Osteocyte (in vitro differentiated cells): ENCODE measurements around the gene LINGO1. TPM values are rescaled to one million over a fixed set of nuclear protein-coding genes. Genes with fewer than 3 reads are reported as not detected.

Experiments used
- DNase-seq: peaks from one replicate; pipeline ENCODE4 v3.0.0; 2021; ENCODE audit warnings: mixed read lengths; ENCODE audit not compliant: unreplicated experiment; ENCODE audit errors: extremely low spot score
- H3K27ac Mint-ChIP-seq: one replicate; pipeline ENCODE4 v1.8.0; 2021; ENCODE audit warnings: mild to moderate bottlenecking, mixed read lengths; ENCODE audit not compliant: unreplicated experiment
- H3K27me3 Mint-ChIP-seq: one replicate; pipeline ENCODE4 v1.8.0; 2021; ENCODE audit warnings: mixed read lengths; ENCODE audit not compliant: unreplicated experiment
- H3K36me3 Mint-ChIP-seq: one replicate; pipeline ENCODE4 v1.8.0; 2021; ENCODE audit warnings: mixed read lengths; ENCODE audit not compliant: unreplicated experiment
- H3K4me1 Mint-ChIP-seq: one replicate; pipeline ENCODE4 v1.8.0; 2021; ENCODE audit warnings: mixed read lengths; ENCODE audit not compliant: unreplicated experiment
- H3K4me3 Mint-ChIP-seq: one replicate; pipeline ENCODE4 v1.8.0; 2021; ENCODE audit warnings: mild to moderate bottlenecking, moderate library complexity, mixed read lengths; ENCODE audit not compliant: unreplicated experiment
- H3K9me3 Mint-ChIP-seq: one replicate; pipeline ENCODE4 v1.8.0; 2021; ENCODE audit warnings: mixed read lengths; ENCODE audit not compliant: unreplicated experiment
- CTCF ChIP-seq: fragments of 200-600 bp; sonication (generic); IDR thresholded peaks from 2 replicates; pipeline ENCODE4 v1.5.0; 2021; ENCODE audit warnings: antibody characterized with exemption, mild to moderate bottlenecking, moderate library complexity
- total RNA-seq: library from RNA; stranded (reverse); gene quantifications from 2 replicates; pipeline ENCODE4 v1.2.1, GENCODE V29; 2021

The LINGO1 gene
- total RNA-seq, 1 donor from 2014 or later = 2.4 TPM

DNA sequence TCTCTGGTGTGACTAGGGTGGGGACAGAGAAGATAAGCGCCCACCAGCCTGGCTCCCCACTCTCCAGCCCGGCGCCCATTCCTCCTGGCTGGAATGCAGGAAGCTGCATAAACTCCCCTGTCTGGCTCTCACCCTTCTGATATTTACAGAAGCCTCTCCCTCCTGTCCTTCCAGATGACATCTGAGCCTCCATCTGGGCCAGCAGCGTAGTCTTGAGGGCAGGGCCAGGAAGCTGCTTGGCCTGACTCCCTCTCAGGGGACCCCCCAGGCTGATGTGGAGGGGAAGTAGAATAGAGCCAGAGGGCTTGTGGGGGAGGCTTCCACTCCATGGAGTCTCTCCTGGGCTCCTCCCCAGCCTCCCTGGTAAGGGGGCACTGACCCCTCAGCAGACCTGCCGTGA, 49.9 kb downstream of the LINGO1 start:
- Mint-ChIP-seq H3K4me3 (no peak overlapping the region), H3K27me3 (peaks cover 9% of the 10 kb centered on the region)
- no peak for DNase-seq

DNA sequence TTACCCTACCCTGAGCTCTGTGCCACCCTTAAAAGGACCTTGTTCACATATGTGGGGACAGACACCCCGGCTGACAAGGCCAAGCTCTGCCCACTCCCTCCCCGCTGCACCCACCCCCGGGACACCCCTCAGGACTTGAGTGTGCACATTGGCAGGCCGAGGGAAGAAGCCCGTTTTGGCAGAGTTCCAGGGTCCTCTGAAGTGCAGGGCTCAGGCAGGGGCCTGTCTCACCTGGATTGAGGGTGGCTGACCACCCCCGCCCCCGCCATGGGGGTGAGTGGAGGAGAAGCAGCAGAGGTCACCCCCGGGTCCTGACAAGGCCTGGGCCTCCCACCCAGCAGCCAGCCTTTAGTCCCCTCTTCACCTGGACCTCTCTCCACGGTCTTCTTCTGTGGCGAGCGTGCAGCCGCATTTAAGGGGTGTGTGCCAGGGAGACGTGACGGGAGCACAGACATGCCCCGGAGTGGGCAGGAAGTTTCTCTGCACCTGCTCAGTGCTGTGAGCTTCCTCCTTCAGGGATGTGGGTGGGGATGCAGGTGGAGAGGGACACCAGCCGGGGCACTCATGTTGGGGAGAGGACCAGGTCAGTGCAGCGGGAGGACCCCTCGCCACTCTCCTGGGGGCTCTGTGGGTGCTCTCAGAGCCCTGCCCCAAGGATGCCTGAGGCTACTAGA, 50.7 kb downstream of the LINGO1 start:
- H3K9me3 Mint-ChIP-seq = no peaks in the 10 kb centered on the region
- H3K27ac Mint-ChIP-seq = no peak overlapping the region
- H3K4me3 Mint-ChIP-seq = no peak overlapping the region
- TF ChIP-seq CTCF = no peak
- peaks cover 9% of the 10 kb centered on the region for H3K27me3 Mint-ChIP-seq
- H3K4me1 Mint-ChIP-seq = peaks cover 24% of the 10 kb centered on the region
- H3K36me3 Mint-ChIP-seq = no peaks in the 10 kb centered on the region
- no peak for DNase-seq

More for the DNA sequence above, 49.9 kb downstream of the LINGO1 start:
- Mint-ChIP-seq H3K9me3 (no peaks in the 10 kb centered on the region), H3K27ac (no peak overlapping the region), H3K36me3 (no peaks in the 10 kb centered on the region), H3K4me1 (peaks cover 19% of the 10 kb centered on the region)
- TF ChIP-seq CTCF = no peak

- no peaks in the 10 kb centered on the region for H3K36me3 Mint-ChIP-seq
- H3K27me3 Mint-ChIP-seq = peaks cover 8% of the 10 kb centered on the region
- no peaks in the 10 kb centered on the region for H3K9me3 Mint-ChIP-seq
- H3K4me3 Mint-ChIP-seq = no peak overlapping the region
- no peak for DNase-seq
- TF ChIP-seq CTCF = no peak
- no peak overlapping the region for H3K27ac Mint-ChIP-seq
- H3K4me1 Mint-ChIP-seq = peaks cover 24% of the 10 kb centered on the region
These were observed 51.6 kb downstream of the LINGO1 start for GRCh38 chr15:77580996-77581682.

GRCh38 chr15:77579498-77580188, 53.1 kb downstream of the LINGO1 start:
- Mint-ChIP-seq H3K27me3 (no peaks in the 10 kb centered on the region), H3K36me3 (no peaks in the 10 kb centered on the region), H3K4me3 (no peak overlapping the region), H3K4me1 (peaks cover 24% of the 10 kb centered on the region), H3K9me3 (no peaks in the 10 kb centered on the region), H3K27ac (no peak overlapping the region)
- TF ChIP-seq CTCF = no peak
- no peak for DNase-seq
